OCI-LY7 (cell line): ENCODE results near the gene ZNF668.

Source experiments
- EZH2phosphoT487 ChIP-seq: fragments of 200-600 bp; sonication (generic); IDR thresholded peaks from 2 replicates; pipeline ENCODE4 v1.6.1; 2018; ENCODE audit warnings: low read depth, borderline replicate concordance, mild to moderate bottlenecking, mixed run types, antibody characterized with exemption, low read length, moderate library complexity, mixed read lengths
- TF ChIP-seq, protein P1 (sequence below): fragments of 200-600 bp; sonication (generic); conservative IDR thresholded peaks from 2 replicates; pipeline ENCODE4 v1.5.1; 2014; ENCODE audit warnings: mild to moderate bottlenecking, antibody characterized with exemption, low read length, moderate library complexity, mixed read lengths

- TF ChIP-seq EZH2phosphoT487, result no peak
- TF ChIP-seq, protein P1, sequence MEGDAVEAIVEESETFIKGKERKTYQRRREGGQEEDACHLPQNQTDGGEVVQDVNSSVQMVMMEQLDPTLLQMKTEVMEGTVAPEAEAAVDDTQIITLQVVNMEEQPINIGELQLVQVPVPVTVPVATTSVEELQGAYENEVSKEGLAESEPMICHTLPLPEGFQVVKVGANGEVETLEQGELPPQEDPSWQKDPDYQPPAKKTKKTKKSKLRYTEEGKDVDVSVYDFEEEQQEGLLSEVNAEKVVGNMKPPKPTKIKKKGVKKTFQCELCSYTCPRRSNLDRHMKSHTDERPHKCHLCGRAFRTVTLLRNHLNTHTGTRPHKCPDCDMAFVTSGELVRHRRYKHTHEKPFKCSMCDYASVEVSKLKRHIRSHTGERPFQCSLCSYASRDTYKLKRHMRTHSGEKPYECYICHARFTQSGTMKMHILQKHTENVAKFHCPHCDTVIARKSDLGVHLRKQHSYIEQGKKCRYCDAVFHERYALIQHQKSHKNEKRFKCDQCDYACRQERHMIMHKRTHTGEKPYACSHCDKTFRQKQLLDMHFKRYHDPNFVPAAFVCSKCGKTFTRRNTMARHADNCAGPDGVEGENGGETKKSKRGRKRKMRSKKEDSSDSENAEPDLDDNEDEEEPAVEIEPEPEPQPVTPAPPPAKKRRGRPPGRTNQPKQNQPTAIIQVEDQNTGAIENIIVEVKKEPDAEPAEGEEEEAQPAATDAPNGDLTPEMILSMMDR, result no peak
Observed at GRCh38 chr16:31117384-31118222, 43.6 kb upstream of the ZNF668 start, which contains the start of gene KAT8.
